ENCODE data around the gene PLA2G4E.
A peak's percentile ranks its signal among the peaks of the same experiment; 100 is the strongest.

Gene PLA2G4E

DNA sequence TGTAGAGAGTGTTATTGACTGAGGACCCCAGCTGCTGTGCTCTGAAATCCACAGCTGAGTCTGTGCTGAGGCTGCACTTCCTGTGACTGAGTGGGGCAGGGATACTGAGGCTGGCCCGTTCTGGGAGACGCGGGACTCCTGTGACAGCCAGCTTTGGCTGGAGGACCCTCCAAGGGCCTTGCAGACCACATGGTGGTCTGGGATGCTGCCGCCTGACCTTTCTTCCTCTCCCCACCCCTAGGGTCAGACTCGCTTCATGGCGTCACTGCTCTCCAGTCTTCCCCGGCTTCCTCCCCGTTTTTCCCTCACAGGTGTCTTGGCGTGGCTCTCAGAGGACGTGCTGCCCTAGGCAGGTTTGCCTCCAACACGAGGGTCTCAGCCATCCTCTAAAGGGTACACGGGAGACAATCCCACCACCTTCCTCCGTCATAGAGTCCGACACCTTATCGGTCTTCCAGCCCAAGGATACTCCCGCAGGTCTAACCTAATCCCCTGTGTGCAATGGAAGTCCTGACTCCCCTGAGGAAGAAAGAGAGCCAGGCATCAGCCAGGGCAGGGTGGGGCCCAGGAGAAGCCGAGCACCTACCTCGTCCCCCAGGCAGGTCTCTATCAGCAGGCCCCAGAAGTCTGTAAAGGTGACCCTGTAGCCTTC lies 28.6 kb downstream of the PLA2G4E start:
- no peak for DNase-seq

DNA sequence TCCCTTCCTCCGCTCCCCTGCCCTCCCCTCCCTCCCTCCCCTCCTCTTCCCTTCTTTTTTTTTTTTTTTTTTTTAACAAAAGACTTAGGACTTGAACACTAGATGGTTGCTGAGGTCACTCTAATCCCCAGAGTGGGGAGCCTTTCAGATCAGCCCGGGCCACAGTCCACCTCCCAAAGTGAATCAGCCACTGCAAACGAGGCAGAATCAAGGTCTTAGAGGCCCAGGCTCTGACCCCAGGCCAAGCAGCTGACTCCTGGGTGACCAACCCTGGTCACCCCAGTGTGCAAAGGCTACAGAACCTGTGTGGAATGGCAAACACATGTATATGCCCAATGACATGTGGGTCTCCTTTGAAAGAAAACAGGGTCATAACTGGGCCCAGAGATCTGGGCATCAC lies 30.2 kb downstream of the PLA2G4E start:
- DNase-seq = no peak

DNA sequence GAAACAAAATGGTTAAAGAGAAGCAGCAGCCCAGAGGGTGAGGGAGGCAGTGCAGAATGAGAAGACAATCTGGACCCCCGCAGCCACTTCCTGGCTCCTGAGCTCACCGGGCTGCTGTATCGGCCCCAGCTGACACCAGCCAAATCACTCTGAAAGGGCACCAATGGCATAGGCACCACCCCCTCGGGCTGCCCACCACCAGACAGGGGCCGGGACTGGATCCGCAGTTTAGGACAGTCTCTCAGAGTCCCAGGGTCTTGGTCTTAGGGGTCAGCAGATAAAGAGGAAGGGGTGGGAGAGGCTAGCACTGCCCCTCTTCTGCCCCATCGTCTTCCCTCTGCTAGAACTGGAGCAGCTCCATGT lies 30.6 kb downstream of the PLA2G4E start:
- no peak for DNase-seq

DNA sequence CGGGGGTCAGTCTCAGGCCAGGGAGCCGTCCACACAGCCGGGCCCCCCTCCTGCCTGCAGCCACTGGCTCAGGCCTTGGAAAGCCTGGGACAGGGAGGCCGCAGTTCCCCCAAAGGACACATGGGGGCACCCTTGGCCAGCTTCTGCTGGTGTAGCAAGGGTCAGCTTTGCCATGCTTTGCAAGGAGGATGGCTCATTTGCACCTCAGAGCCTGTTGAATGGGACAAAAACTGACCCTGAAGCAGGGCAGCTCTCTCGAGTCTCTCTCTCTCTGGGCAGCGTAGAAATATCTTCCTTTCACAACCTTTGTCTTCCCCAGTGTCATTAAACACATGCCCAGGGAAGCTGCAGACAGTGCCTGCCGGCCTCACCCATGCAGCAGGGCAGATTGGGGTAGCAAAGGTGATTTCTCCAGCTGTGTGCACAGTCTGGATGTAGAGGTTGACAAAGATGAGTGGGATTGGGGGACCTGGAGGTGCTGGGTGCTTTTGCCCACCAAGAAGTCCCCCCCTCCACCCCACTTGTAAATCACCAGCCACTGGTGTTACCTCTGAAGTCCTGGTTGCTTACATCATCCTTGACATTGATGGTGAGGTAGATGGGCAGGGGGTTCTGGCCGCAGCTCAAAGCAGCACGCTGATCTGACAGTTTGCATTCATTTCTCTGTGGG lies 31.1 kb downstream of the PLA2G4E start:
- peak; percentile 93 for DNase-seq

DNA sequence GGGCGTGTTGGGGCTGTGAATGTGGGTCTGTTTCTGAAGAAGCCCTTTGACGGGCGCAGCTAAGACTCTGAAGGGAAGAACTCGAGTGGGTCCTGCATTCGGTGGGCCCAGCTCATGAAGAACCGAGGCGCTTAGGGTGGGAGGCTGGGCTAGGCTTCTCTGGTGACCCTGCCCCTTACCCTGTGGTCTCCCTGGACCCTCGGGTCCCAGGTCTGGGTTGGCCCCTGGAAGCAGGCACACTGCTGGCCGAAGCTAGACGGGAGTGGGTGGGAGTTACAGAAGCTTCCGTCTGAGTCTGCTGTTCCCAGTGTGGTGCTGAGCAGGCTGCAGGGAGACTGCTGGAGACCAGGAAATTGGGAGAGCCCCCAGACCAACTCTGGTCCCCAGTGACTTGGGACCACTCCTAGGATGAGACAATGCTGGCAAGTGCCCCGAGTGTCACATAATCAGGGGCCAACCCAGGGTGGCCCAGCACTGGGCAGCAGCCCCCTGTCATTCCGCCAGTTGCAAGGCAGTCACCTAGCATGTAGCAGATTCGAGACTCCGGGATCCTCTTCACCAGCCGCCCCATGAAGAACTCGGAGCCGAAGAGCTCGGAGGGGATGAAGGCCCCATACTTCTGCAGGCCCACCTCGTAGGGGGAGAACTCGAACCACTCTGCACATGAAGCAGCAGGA lies 31.8 kb downstream of the PLA2G4E start:
- DNase-seq = no peak

DNA sequence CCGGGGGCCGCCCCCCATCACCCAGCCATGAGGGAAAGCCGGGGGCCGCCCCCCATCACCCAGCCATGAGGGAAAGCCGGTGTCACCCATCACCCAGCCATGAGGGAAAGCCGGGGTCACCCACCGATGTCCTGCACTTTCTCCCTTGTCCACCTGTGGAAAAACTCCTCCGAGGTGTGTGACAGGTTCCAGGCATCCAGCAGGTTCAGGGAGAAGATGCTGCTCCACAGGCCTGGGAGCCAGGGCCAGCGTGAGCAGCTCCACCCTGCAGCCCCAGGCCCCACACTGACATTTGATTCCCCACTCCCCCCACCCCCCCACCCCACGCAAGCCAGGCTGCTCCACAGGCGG lies 32.9 kb downstream of the PLA2G4E start:
- DNase-seq = peak; percentile 38

DNA sequence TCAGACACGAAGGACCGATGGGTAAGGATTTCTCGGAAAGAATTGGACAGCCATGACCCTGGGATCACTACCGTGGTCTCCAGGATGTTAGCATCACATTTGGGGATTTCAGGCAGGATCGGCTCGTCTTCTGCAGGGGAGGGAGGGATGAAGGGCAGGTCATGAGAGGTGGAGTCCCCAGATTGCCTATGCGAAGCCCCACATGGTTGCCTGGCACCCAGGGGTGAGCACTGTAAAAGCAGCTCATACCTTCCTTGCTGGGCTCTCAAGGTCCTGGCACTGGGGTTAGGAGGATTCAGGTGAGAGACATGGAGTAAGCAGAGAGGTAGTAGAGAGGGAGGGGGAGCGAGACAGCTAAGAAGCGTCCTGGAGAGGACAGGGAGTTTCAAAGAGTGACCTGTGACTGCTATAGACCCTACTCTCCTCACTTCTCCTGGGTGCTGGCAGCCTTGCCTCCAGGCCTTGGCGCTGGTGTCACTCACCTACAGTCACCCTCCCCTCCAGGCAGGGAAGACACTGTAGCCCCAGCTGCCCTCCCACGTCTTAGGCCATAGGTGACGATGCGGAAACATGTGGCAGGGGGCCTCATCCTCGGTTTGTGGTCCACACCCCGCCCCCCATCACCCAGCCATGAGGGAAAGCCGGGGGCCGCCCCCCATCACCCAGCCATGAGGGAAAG lies 33.5 kb downstream of the PLA2G4E start:
- DNase-seq = peak; percentile 43

DNA sequence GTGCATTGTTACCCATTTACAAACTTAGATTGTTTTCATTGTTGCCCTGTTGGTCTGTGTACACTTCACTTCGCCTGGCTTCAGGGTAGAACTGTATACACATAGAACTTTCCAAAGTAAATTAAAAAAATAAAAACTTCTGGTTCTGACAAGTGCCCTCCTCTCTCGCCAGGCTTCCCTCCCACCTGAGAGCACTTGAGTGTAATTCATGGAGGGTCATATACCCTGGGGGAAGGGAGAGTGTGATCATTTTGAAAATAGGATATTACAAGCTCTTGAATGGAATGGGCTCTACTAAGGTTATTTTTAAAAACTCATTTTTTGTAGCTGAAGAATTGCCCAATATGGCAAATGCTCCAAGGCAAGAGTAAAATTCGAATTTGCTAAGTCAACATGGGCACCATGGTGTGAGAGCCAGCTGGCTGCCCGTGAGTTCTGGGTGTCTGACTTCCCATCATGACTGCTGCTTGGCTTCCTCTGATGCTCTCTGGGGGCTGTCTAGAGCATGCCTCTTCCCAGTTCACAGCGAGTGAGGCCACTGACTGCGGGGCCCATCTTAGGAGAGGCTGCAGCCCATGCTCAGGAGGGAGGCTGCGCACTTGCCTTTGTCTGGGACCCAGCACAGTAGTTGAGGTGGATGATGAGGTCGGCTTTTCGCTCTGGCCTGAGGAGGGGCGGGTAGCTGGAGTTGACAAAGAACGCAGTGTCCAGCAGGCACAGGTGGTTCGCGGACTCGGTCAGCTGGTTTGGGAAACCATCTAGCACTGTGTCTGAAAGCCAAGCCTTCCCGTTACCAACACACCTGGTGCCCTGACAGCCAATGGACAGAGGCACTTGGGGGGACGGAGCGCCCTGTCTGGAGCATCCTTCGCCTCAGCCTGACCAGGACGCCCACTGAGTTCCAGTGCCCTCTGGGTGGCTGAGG lies 35.3 kb downstream of the PLA2G4E start:
- DNase-seq = no peak

DNA sequence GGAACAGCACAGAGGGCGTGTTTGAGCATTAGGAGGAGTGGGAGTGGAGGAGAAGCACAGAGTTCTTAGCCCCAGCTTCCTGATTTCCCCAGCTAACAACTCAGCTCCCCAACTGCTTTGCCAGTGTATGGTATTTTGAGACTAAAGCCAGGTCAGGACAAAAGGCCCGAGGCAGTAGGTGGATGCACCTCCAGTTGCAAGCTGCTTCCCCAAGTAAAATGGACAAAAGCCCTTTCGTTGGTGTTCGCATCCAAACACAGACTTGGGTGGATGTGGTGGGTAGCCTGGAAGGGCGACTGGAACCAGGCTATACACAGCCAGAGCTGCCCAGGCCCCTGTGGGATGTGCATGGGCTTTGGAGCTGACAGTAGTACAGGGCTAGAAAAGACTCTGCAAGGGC lies 36.2 kb downstream of the PLA2G4E start:
- no peak for DNase-seq

DNA sequence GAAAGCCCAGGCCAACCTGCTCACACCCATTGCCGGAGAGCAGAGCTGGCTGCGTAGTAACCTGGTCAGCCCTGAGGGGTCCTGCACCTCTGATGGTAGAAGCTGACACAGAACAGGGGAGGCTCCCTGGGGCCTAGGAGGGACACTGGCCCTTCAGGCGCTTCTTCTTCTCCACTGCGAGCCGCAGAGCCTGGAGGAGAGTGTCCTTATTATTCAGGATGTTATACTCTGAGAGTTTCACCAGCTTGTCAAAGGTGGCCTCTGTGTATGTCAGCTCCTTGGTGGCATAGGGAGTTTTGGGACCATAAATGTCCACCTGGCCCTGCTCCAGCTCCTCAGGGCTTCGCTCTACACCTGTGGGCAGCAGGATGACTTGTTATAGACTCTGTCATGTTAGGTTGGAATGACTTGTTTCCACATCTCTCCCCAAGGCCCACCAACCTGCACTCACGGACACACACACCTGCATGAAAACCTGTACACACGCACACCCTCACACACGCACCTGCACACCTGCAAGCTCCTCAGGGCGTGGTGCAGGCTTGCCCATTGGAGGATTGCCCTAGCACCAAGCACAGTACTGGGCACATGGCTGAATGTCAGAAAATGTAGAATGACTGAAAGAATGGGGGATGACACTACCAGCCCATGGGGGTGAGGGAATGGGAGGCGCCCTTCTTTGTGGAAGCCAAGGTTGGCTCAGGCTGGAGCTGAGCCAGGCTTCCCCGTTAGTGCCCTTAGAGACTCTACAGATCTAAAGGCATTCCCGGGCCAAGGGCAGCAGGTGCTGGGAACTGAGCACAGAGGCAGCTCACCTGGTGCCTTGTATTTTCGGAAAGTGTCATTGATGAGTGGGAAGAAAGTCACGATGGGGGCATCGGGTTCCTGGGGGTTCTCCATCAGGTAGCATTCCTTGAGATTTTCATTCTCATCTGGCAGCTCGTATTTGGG lies 36.9 kb downstream of the PLA2G4E start:
- DNase-seq = no peak

DNA sequence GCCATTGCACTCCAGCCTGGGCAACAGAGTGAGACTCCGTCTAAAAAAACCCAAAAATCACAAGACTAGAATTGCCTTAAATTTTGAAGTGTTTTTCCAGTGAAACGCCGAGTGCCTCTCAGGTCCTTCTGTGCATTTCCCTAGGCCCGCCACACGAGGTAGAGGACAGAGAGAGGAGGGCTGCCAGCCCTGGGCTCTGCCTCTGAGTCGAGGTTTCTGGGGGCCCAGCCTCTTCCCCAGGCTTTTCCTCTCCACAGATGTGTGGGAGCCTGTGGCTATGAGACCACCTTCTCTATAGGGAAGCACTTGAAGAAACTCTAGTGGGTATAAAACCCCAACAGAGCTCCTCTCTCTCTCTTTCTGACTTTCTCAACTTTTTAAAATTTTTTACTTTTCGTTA lies 37.6 kb downstream of the PLA2G4E start:
- DNase-seq = no peak

DNA sequence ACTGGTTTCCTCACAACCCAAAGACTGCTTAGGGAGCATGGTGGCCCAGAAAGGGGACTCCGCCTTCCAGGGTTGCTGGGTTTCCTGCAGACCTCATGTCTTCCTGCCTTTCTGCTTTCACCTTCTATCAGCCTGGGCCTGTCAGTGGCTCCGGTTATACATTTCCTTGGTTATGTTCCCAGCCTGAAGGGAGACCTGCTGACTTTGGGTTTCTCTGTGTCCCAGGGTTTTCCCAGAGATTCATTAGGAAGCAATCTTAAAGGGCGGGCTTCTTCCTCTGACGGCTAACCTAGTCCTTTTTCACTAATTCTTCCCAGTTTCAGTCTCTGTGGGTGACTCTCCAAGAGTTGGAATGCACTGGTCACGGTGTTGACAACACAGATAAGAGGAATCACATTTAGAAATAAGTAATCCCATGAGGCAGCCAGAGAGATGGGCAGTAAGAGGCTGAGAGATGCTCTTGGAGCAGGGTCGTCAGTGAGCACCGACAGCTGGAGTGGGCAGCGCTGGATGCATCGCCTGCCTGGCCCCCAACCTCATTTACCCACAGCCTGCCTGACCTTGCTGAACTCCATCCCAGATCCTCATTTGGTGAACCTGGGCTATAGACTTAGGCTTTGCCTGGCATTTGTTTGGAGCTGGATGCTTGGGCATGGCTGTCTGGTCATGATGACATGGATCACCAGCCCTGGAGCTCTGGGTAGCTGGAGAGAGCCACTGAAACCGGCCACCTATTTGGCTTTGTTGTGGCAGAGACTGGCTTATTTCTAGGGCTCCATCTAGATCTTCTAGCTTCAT lies 38.5 kb downstream of the PLA2G4E start:
- no peak for DNase-seq

DNA sequence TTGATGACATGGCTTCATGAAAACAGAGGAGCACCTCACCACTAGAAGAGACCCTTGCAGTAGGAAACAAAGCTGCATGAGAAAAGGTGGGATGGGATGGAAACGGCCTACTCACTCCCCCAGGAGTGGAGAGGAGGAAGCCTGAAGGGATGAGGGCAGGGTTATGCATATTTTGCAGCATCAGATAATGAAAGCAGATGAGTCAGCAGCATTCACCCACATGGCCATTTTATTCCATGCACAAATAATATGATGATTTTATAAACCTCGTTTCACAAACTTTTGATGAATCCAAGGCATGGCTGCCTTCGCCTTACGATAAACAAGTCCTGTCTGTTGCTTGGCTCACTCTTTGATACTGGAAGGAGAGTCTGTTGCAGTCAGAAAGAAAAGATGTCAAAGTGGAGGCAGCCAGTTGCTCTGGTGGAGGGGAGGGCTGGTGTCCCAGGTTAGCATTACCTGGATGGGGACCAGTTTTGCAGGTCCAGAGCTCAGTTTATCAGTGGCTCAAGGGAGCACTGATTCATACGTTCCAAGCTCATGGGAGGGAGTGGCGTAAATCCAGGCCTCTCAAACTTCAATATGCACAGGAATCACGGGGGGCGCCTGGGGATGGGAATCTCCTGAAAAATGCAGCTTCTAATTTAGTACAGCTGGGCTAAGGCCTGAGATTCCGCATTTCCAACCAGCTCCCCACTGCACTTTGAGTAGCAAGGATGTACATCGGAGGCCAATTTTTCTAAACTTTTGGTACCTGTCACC lies 39.3 kb downstream of the PLA2G4E start:
- DNase-seq = no peak

DNA sequence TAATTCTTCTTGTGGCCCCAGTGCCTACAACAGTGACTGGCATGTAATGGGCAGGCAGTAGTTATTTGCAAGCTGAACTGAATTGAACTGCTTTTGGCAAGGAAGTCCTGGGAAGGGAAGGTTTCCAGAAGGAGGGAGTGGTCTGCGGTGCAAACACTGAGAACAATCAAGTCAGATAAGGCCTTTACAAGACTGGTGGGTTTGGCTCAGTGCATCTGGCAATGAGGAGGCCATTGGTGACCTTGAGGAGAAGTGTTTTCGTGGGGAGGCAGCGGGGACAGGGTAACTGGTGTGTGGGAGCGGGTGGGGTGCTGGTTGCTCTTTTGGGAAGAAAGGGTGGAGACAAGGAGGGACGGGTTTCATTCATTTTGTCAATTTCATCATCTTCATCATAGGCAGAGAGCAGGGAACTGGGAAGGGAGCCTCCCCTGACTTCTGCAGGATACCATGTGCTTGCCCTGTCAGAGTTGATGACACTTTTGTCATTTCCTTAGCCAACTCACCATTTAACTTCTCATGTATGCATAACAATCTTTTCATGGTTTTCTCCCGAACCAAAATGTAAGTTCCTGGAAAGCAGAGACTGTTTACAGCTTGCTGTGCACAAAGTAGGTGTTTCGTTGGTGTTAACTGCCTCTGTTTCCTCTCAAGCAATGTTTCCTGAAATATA lies 40.1 kb downstream of the PLA2G4E start:
- no peak for DNase-seq

DNA sequence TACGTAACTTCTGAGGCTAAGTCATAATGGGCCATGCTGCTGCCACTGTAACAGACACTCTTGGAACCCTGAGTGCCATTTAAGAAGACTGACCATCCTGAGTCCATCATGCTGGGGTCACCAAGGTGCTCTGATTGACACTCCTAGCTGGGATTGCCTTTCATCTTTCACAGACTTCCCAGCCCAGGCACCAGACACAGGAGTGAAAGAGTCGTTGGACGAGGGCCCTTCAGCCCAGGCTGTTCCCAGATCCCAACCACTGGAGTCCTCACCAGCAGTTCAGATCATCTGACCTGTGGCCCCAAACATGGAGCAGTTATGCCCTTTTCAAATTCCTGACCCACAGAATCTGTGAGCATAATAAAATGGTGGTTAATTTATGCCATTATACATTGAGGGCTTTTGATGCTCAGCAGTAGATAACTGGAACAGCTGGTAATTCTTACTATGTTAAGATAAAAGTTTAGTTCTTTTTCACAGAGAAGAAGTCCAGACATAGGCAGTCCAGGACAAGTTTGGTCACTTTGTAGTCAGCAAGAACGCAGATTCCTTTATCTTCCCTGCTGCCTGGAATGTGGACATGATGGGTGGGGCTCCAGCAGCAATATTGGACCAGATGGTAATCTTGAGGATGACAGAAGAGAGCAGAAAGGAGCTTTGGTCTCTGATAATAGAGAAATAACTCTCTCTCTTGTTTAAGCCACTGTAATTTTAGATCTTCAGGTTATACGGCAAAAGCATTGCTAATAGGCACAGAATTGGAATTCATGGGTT lies 41.2 kb downstream of the PLA2G4E start:
- peak; percentile 58 for DNase-seq

DNA sequence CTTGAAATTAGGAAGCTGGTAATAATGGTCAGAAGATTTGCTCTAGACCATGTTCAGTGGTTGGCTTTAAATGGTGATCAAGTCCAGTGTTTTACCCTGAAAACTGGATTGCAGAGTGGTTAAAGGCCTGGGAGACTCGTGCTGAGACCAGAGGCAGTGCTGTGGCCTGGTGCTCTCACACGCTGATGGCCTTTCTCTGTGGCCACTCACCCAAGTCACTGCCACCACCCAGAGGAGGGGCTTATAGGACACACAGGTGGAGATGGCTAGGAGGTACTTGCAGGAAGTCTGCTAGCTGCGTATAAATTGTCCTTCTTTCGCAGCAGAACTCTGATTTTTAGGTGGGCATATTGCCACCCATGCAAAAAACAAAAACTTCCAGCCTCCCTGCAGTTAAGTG lies 42.3 kb downstream of the PLA2G4E start:
- DNase-seq = no peak

DNA sequence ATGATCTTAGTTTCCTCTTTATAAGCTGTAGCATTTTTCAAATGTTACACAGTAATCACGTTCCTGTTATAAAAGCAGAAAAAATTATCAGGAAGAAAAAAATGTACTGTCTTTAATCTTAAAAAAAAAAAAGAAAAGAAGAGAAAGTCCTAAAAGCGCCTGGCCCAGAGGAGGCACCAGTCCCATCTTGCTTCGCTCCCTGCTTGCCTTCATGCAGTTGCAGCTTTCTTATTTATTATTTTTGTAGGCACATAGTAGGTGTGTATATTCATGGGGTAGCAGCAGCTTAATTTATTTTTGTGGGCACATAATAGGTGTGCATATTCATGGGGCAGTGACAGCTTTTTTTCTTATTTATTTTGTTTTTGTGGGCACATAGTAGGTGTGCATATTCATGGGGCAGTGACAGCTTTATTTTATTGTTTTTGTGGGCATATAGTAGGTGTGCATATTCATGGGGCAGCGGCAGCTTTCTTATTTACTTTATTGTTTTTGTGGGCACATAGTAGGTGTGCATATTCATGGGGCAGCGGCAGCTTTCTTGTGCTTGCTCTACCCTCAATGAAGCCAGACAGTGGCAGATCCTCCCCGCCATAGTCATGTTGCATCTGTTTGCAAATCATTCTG lies 43.0 kb downstream of the PLA2G4E start:
- DNase-seq = no peak

DNA sequence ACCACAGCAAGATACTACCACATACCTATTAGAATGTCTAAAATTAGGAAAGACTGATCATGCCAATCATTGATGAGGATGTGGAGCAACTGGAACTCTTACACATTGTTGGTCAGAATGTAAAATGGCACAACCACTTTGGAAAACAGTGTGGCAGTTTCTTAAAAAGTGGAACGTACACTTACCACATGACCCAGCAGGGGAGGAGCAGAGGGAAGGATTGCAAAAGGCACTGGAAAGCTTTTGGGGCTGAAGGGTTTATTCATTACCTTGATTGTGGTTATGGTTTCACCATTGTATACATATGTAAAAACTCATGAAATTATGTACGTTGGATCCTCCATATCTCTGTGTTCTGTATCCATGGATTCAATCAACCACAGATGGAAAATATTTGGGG lies 45.2 kb downstream of the PLA2G4E start:
- no peak for DNase-seq

Data from islet precursor cell (in vitro differentiated cells).